H9 (cell line): ENCODE data around the gene ASXL1. TPM values are rescaled to one million over a fixed set of nuclear protein-coding genes. Genes with fewer than 3 reads are reported as not detected.
A peak's percentile ranks its signal among the peaks of the same experiment; 100 is the strongest.

Experiments
- DNase-seq: peaks from one replicate; pipeline ENCODE4 v3.0.0-alpha.2; 2017
- H2AFZ ChIP-seq: one replicate; pipeline ENCODE4 v1.6.1; 2013; ENCODE audit warnings: mild to moderate bottlenecking, low read length, control low read depth, moderate library complexity
- H2AK5ac ChIP-seq: 2 replicates; pipeline ENCODE4 v1.6.1; 2013; ENCODE audit warnings: low read length, control low read depth, mixed read lengths; ENCODE audit not compliant: insufficient read length
- H2BK120ac ChIP-seq: one replicate; pipeline ENCODE4 v1.6.1; 2013; ENCODE audit warnings: low read depth, mild to moderate bottlenecking, low read length, control low read depth, inconsistent platforms; ENCODE audit not compliant: poor library complexity, severe bottlenecking
- H2BK12ac ChIP-seq: 2 replicates; pipeline ENCODE4 v1.6.1; 2013; ENCODE audit warnings: low read length, control low read depth, mixed read lengths, low read depth; ENCODE audit not compliant: insufficient read length
- H2BK15ac ChIP-seq: 2 replicates; pipeline ENCODE4 v1.6.1; 2013; ENCODE audit warnings: low read depth, low read length, control low read depth
- H2BK20ac ChIP-seq: one replicate; pipeline ENCODE4 v1.6.1; 2013; ENCODE audit warnings: low read depth, mild to moderate bottlenecking, low read length, control low read depth, inconsistent platforms; ENCODE audit not compliant: poor library complexity, severe bottlenecking
- H2BK5ac ChIP-seq: 2 replicates; pipeline ENCODE4 v1.6.1; 2013; ENCODE audit warnings: low read length, control low read depth, mixed read lengths; ENCODE audit not compliant: insufficient read length
- H3K14ac ChIP-seq: 2 replicates; pipeline ENCODE4 v1.6.1; 2013; ENCODE audit warnings: low read length, control low read depth; ENCODE audit not compliant: insufficient read depth
- H3K18ac ChIP-seq: 2 replicates; pipeline ENCODE4 v1.6.1; 2013; ENCODE audit warnings: low read depth, mild to moderate bottlenecking, mixed read lengths, low read length, control low read depth; ENCODE audit not compliant: insufficient read length
- H3K23ac ChIP-seq: 2 replicates; pipeline ENCODE4 v1.6.1; 2013; ENCODE audit warnings: low read length, control low read depth, mixed read lengths, low read depth; ENCODE audit not compliant: insufficient read length
- H3K23me2 ChIP-seq: 2 replicates; pipeline ENCODE4 v1.6.1; 2013; ENCODE audit warnings: low read depth, mild to moderate bottlenecking, mixed read lengths, low read length, control low read depth; ENCODE audit not compliant: insufficient read length, poor library complexity, severe bottlenecking
- H3K27ac ChIP-seq: 2 replicates; pipeline ENCODE4 v1.5.1; 2013; ENCODE audit warnings: low read length, control low read depth, mixed read lengths, low read depth; ENCODE audit not compliant: insufficient read length
- H3K27me3 ChIP-seq: 2 replicates; pipeline ENCODE4 v1.6.1; 2013; ENCODE audit warnings: low read length, control low read depth, inconsistent platforms; ENCODE audit not compliant: insufficient read depth
- H3K4ac ChIP-seq: 2 replicates; pipeline ENCODE4 v1.6.1; 2013; ENCODE audit warnings: low read depth, mild to moderate bottlenecking, control low read depth, inconsistent platforms, low read length, moderate library complexity
- H3K4me1 ChIP-seq: 2 replicates; pipeline ENCODE4 v1.6.1; 2013; ENCODE audit warnings: low read length, control low read depth, inconsistent platforms; ENCODE audit not compliant: insufficient read depth
- H3K4me2 ChIP-seq: 2 replicates; pipeline ENCODE4 v1.6.1; 2013; ENCODE audit warnings: low read length, control low read depth, mixed read lengths; ENCODE audit not compliant: insufficient read length, insufficient read depth
- H3K56ac ChIP-seq: 2 replicates; pipeline ENCODE4 v1.6.1; 2013; ENCODE audit warnings: low read depth, mild to moderate bottlenecking, mixed read lengths, low read length, control low read depth; ENCODE audit not compliant: insufficient read length
- H3K79me1 ChIP-seq: 2 replicates; pipeline ENCODE4 v1.6.1; 2013; ENCODE audit warnings: low read depth, mild to moderate bottlenecking, moderate library complexity, low read length, control low read depth, inconsistent platforms; ENCODE audit not compliant: insufficient read depth, poor library complexity, severe bottlenecking
- H3K79me2 ChIP-seq: 2 replicates; pipeline ENCODE4 v1.6.1; 2013; ENCODE audit warnings: low read length, control low read depth, inconsistent platforms; ENCODE audit not compliant: insufficient read depth
- H3K9ac ChIP-seq: 2 replicates; pipeline ENCODE4 v1.6.1; 2013; ENCODE audit warnings: low read length, control low read depth, mixed read lengths; ENCODE audit not compliant: insufficient read length; ENCODE audit errors: extremely low read depth
- H3K9me3 ChIP-seq: one replicate; pipeline ENCODE4 v1.6.1; 2013; ENCODE audit warnings: low read depth, low read length, inconsistent platforms; ENCODE audit not compliant: control insufficient read depth
- H3T11ph ChIP-seq: one replicate; pipeline ENCODE4 v1.6.1; 2013; ENCODE audit warnings: mild to moderate bottlenecking, low read length, control low read depth, inconsistent platforms
- H4K20me1 ChIP-seq: one replicate; pipeline ENCODE4 v1.6.1; 2013; ENCODE audit not compliant: control insufficient read depth, insufficient read length, insufficient read depth
- H4K5ac ChIP-seq: 2 replicates; pipeline ENCODE4 v1.6.1; 2013; ENCODE audit warnings: low read depth, mild to moderate bottlenecking, mixed read lengths, low read length, control low read depth; ENCODE audit not compliant: insufficient read length
- H4K8ac ChIP-seq: replicated peaks from 2 replicates; pipeline ENCODE4 v1.6.1; 2013; ENCODE audit warnings: low read length, control low read depth, mixed read lengths, low read depth; ENCODE audit not compliant: insufficient read length
- H4K91ac ChIP-seq: 2 replicates; pipeline ENCODE4 v1.6.1; 2013; ENCODE audit warnings: low read depth, mild to moderate bottlenecking, moderate library complexity, mixed read lengths, low read length, control low read depth; ENCODE audit not compliant: insufficient read length
- H3K27ac Mint-ChIP-seq, 3 experiments: 2 replicates in 2 of 3; 3 replicates in 1 of 3; pipeline ENCODE4 v1.8.0; 2020 to 2021; ENCODE audit warnings: mixed read lengths in 3 of 3, mild to moderate bottlenecking in 1 of 3, moderate library complexity in 1 of 3
- H3K27me3 Mint-ChIP-seq: 2 replicates; pipeline ENCODE4 v1.8.0; 2021; ENCODE audit warnings: low read depth, mild to moderate bottlenecking, moderate library complexity, mixed read lengths
- H3K36me3 Mint-ChIP-seq, 3 experiments: 2 replicates in 2 of 3; 3 replicates in 1 of 3; pipeline ENCODE4 v1.8.0; 2020 to 2021; ENCODE audit warnings: low read depth in 3 of 3, mixed read lengths in 3 of 3; ENCODE audit not compliant: insufficient read depth in 1 of 3
- H3K4me1 Mint-ChIP-seq, 2 experiments: 2 replicates each; pipeline ENCODE4 v1.8.0; 2020; ENCODE audit warnings: mixed read lengths in 2 of 2
- H3K4me3 Mint-ChIP-seq, 2 experiments: 2 replicates in 1 of 2; 3 replicates in 1 of 2; pipeline ENCODE4 v1.8.0; 2020 to 2021; ENCODE audit warnings: mild to moderate bottlenecking in 2 of 2, mixed read lengths in 2 of 2, moderate library complexity in 1 of 2
- H3K9me3 Mint-ChIP-seq, 2 experiments: 2 replicates in 1 of 2; 3 replicates in 1 of 2; pipeline ENCODE4 v1.8.0; 2020; ENCODE audit warnings: mild to moderate bottlenecking in 2 of 2, mixed read lengths in 2 of 2, moderate library complexity in 1 of 2
- WGBS: extraction: QIAGEN DNeasy Blood & Tissue Kit; methylation state at CpG from one replicate; pipeline ENCODE4 v1.1.7; 2013; ENCODE audit warnings: missing lambda C conversion rate, low lambda C conversion rate, mixed read lengths; ENCODE audit not compliant: insufficient read length; ENCODE audit errors: extremely low coverage; 5-methylcytosine and 5-hydroxymethylcytosine counted together
- total RNA-seq: library from RNA; stranded (reverse); gene quantifications from 2 replicates; pipeline ENCODE4 v1.2.1, GENCODE V29; 2021
- TF ChIP-seq, protein P1 (sequence below): fragments of 200-600 bp; sonication (generic); conservative IDR thresholded peaks from 3 replicates; pipeline ENCODE4 v1.8.0; 2021; ENCODE audit warnings: antibody characterized with exemption, mild to moderate bottlenecking

ASXL1 gene
- total RNA-seq, 1 experiment from 2014 or later = 39.5 TPM

DNA sequence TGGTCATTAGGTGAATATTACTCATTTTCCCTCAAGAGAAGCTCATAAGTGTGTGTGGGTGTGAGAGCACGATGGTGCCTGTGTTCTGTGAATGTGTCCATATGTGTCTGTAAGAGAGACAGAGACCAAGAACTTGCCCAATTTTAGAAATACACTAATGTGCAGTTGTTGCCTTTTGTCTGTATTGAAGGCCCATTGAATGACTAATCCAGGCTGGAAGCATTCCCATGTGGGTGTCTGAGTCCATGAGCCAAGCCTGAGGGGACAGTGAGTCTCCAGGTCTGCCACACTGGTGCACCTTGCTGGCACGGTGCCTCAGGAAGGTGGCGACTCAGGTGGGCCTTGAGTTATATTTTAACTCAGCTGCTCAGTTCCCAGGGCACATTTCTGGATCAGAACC lies 25.5 kb upstream of the ASXL1 start:
- Mint-ChIP-seq H3K9me3 (no peaks in the 10 kb centered on the region), H3K27me3 (no peaks in the 10 kb centered on the region), H3K27ac (peak overlapping the region in 1 of 3 experiments; percentile 73; a peak in 1 of 7 replicates), H3K4me3 (no peak overlapping the region), H3K4me1 (peaks cover 0 to 2% of the 10 kb centered on the region in 2 experiments; a peak in 2 of 4 replicates), H3K36me3 (peaks cover 2 to 27% (median 9%) of the 10 kb centered on the region in 3 experiments; a peak in 5 of 7 replicates)
- Histone ChIP-seq H3K9ac (no peak overlapping the region), H4K8ac (no peak overlapping the region), H2BK20ac (no peak overlapping the region), H3K23me2 (no peaks in the 10 kb centered on the region), H4K20me1 (no peaks in the 10 kb centered on the region), H3K23ac (no peak overlapping the region), H3K9me3 (no peaks in the 10 kb centered on the region), H3K56ac (no peak overlapping the region), H3K14ac (no peak overlapping the region), H2BK12ac (no peak overlapping the region), H3T11ph (no peak overlapping the region), H4K91ac (no peak overlapping the region), H4K5ac (no peak overlapping the region), H2BK15ac (no peak overlapping the region), H3K27ac (no peak overlapping the region), H3K27me3 (no peaks in the 10 kb centered on the region), H3K4me2 (no peak overlapping the region), H2BK5ac (no peak overlapping the region), H3K79me1 (no peaks in the 10 kb centered on the region), H3K18ac (no peak overlapping the region), H3K4me1 (no peaks in the 10 kb centered on the region), H2AK5ac (no peak overlapping the region), H2AFZ (no peak overlapping the region), H2BK120ac (no peak overlapping the region), H3K4ac (no peak overlapping the region), H3K79me2 (no peaks in the 10 kb centered on the region)
- WGBS = no CpG with 5 or more reads among the region's 3 CpGs
- no peak for DNase-seq
- TF ChIP-seq, protein P1, sequence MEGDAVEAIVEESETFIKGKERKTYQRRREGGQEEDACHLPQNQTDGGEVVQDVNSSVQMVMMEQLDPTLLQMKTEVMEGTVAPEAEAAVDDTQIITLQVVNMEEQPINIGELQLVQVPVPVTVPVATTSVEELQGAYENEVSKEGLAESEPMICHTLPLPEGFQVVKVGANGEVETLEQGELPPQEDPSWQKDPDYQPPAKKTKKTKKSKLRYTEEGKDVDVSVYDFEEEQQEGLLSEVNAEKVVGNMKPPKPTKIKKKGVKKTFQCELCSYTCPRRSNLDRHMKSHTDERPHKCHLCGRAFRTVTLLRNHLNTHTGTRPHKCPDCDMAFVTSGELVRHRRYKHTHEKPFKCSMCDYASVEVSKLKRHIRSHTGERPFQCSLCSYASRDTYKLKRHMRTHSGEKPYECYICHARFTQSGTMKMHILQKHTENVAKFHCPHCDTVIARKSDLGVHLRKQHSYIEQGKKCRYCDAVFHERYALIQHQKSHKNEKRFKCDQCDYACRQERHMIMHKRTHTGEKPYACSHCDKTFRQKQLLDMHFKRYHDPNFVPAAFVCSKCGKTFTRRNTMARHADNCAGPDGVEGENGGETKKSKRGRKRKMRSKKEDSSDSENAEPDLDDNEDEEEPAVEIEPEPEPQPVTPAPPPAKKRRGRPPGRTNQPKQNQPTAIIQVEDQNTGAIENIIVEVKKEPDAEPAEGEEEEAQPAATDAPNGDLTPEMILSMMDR = no peak
